Heart left ventricle (tissue), 13 donors: ENCODE results near the gene SLK.

ENCODE experiments used
- CTCF ChIP-seq, 12 donors: fragments of 200-600 bp; sonication (generic) in 4 of 12; IDR thresholded peaks; one replicate each; pipeline versions ENCODE4 v1.5.0 to v1.8.0; 2018 to 2022; ENCODE audit warnings: antibody characterized with exemption in 12 of 12, mild to moderate bottlenecking in 5 of 12
- POLR2A ChIP-seq, 2 donors: fragments of 450-650 bp; IDR thresholded peaks; one replicate each; pipeline ENCODE4 v1.6.1; 2017; ENCODE audit warnings: antibody characterized with exemption in 2 of 2, mild to moderate bottlenecking in 2 of 2, moderate library complexity in 2 of 2
- donor health status: ischemic (EF 13 %, LVEDD 7.1; RV severe dilation, severe dysfunction).
- donor health status: DM: no; HTN: yes; CAD: no.
- donor health status: DM: no; HTN: no; CAD: no.
- donor health status: ischemic (EF 25% LVEDD 6.9; RV normal size, moderate dysfunction).
- donor health status: ischemic (EF 25% LVEDD 5.7; RV mildly dilated, moderate dysfunction).
- donor health status: ischemic (EF 35%, LVEDD 5.7; RV mildly dilated, moderate dysfunction).
- donor health status: nonischemic (EF 11% LVEDD 7.7; RV severe dilation, severe dysfunction).
- donor health status: DM: yes; HTN: yes; CAD: no.
- donor health status: PGD.
- donor health status: ischemic (EF 29% LVEDD 5.4; RV normal size, mild dysfunction).
- donor health status: nonischemic (EF 23%, LVEDD 6.1; RV moderate dilation, normal function).

DNA sequence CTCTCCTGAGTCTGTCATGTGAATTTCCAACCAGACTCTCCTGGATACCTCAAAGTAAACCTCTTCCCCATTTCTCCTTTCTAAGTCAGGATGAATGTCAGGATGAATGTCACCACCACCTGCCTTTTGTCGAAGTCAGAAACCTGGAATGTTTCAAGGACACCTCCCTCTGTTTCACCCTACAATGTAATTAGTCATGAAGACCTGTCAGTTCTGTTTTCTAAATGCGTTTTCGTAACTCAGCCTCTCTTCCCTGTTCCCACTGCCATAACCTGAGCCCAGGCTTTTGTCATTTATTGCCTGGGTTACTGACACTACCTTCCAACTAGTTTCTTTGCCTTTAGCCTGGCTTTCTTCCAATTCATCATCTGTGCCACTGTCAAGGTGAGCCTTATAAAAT lies 43.4 kb upstream of the SLK start:
- TF ChIP-seq POLR2A (IDR thresholded peaks at IDR 0.05) (no peak), CTCF (IDR thresholded peaks at IDR 0.05) (no peak)
